HEK293 (cell line): ENCODE results near the gene CACHD1.

ENCODE experiments used
- AEBP2 ChIP-seq: fragments of 450-650 bp; formaldehyde crosslinking; IDR thresholded peaks from 2 replicates; pipeline ENCODE4 v1.5.1; 2016; ENCODE audit warnings: missing biosample characterization, missing genetic modification characterization, borderline replicate concordance
- KLF16 ChIP-seq: fragments of 450-650 bp; formaldehyde crosslinking; IDR thresholded peaks from 2 replicates; pipeline ENCODE4 v1.5.1; 2017; ENCODE audit warnings: missing biosample characterization, missing genetic modification characterization
- MEIS1 ChIP-seq: sonication (generic); formaldehyde crosslinking; IDR thresholded peaks from 2 replicates; pipeline ENCODE4 v1.8.1; 2022; ENCODE audit warnings: missing genetic modification reagents, mild to moderate bottlenecking, borderline replicate concordance
- REST ChIP-seq: fragments of 450-650 bp; formaldehyde crosslinking; IDR thresholded peaks from 2 replicates; pipeline ENCODE4 v1.5.1; 2016; ENCODE audit warnings: missing biosample characterization, missing genetic modification characterization
- YY1 ChIP-seq: fragments of 450-650 bp; formaldehyde crosslinking; IDR thresholded peaks from 2 replicates; pipeline ENCODE4 v1.5.1; 2018; ENCODE audit warnings: missing biosample characterization, missing genetic modification characterization
- ZBTB17 ChIP-seq: fragments of 450-650 bp; formaldehyde crosslinking; IDR thresholded peaks from 2 replicates; pipeline ENCODE4 v1.5.1; 2016; ENCODE audit warnings: missing biosample characterization, missing genetic modification characterization
- ZNF362 ChIP-seq: fragments of 450-650 bp; formaldehyde crosslinking; IDR thresholded peaks from 2 replicates; pipeline ENCODE4 v1.5.1; 2016; ENCODE audit warnings: missing biosample characterization, missing genetic modification characterization
- TF ChIP-seq, protein P1 (sequence below): fragments of 450-650 bp; formaldehyde crosslinking; IDR thresholded peaks from 2 replicates; pipeline ENCODE4 v1.5.1; 2016; ENCODE audit warnings: missing biosample characterization, missing genetic modification characterization
- TF ChIP-seq, protein P2 (sequence below): fragments of 450-650 bp; IDR thresholded peaks from 2 replicates; pipeline ENCODE4 v1.5.1; 2018; ENCODE audit warnings: missing biosample characterization, missing genetic modification characterization
- TF ChIP-seq, protein P3 (sequence below): fragments of 450-650 bp; formaldehyde crosslinking; IDR thresholded peaks from 2 replicates; pipeline ENCODE4 v1.5.1; 2016; ENCODE audit warnings: missing biosample characterization, missing genetic modification characterization
- TF ChIP-seq, protein P4 (sequence below): fragments of 450-650 bp; formaldehyde crosslinking; IDR thresholded peaks from 2 replicates; pipeline ENCODE4 v1.5.1; 2016; ENCODE audit warnings: missing biosample characterization, missing genetic modification characterization

- TF ChIP-seq, protein P1, sequence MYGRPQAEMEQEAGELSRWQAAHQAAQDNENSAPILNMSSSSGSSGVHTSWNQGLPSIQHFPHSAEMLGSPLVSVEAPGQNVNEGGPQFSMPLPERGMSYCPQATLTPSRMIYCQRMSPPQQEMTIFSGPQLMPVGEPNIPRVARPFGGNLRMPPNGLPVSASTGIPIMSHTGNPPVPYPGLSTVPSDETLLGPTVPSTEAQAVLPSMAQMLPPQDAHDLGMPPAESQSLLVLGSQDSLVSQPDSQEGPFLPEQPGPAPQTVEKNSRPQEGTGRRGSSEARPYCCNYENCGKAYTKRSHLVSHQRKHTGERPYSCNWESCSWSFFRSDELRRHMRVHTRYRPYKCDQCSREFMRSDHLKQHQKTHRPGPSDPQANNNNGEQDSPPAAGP (tag by site-specific recombination), result no peak
- TF ChIP-seq MEIS1 (CRISPR knock-in tag), result no peak
- TF ChIP-seq, protein P2, sequence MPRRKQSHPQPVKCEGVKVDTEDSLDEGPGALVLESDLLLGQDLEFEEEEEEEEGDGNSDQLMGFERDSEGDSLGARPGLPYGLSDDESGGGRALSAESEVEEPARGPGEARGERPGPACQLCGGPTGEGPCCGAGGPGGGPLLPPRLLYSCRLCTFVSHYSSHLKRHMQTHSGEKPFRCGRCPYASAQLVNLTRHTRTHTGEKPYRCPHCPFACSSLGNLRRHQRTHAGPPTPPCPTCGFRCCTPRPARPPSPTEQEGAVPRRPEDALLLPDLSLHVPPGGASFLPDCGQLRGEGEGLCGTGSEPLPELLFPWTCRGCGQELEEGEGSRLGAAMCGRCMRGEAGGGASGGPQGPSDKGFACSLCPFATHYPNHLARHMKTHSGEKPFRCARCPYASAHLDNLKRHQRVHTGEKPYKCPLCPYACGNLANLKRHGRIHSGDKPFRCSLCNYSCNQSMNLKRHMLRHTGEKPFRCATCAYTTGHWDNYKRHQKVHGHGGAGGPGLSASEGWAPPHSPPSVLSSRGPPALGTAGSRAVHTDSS, result no peak
- TF ChIP-seq, protein P3, sequence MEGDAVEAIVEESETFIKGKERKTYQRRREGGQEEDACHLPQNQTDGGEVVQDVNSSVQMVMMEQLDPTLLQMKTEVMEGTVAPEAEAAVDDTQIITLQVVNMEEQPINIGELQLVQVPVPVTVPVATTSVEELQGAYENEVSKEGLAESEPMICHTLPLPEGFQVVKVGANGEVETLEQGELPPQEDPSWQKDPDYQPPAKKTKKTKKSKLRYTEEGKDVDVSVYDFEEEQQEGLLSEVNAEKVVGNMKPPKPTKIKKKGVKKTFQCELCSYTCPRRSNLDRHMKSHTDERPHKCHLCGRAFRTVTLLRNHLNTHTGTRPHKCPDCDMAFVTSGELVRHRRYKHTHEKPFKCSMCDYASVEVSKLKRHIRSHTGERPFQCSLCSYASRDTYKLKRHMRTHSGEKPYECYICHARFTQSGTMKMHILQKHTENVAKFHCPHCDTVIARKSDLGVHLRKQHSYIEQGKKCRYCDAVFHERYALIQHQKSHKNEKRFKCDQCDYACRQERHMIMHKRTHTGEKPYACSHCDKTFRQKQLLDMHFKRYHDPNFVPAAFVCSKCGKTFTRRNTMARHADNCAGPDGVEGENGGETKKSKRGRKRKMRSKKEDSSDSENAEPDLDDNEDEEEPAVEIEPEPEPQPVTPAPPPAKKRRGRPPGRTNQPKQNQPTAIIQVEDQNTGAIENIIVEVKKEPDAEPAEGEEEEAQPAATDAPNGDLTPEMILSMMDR (tag by site-specific recombination), result no peak
- no peak for TF ChIP-seq YY1 (tag by site-specific recombination)
- TF ChIP-seq, protein P4, sequence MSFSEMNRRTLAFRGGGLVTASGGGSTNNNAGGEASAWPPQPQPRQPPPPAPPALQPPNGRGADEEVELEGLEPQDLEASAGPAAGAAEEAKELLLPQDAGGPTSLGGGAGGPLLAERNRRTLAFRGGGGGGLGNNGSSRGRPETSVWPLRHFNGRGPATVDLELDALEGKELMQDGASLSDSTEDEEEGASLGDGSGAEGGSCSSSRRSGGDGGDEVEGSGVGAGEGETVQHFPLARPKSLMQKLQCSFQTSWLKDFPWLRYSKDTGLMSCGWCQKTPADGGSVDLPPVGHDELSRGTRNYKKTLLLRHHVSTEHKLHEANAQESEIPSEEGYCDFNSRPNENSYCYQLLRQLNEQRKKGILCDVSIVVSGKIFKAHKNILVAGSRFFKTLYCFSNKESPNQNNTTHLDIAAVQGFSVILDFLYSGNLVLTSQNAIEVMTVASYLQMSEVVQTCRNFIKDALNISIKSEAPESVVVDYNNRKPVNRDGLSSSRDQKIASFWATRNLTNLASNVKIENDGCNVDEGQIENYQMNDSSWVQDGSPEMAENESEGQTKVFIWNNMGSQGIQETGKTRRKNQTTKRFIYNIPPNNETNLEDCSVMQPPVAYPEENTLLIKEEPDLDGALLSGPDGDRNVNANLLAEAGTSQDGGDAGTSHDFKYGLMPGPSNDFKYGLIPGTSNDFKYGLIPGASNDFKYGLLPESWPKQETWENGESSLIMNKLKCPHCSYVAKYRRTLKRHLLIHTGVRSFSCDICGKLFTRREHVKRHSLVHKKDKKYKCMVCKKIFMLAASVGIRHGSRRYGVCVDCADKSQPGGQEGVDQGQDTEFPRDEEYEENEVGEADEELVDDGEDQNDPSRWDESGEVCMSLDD (tag by site-specific recombination), result no peak
- TF ChIP-seq REST, result no peak
- no peak for TF ChIP-seq KLF16 (tag by site-specific recombination)
- no peak for TF ChIP-seq ZBTB17 (tag by site-specific recombination)
- TF ChIP-seq AEBP2, result no peak
- no peak for TF ChIP-seq ZNF362 (tag by site-specific recombination)
Measured at GRCh38 chr1:64659478-64660138, 189.7 kb downstream of the CACHD1 start.
